IPS-20b (cell line): ENCODE measurements around the gene AFAP1.
A peak's percentile ranks its signal among the peaks of the same experiment; 100 is the strongest.

ENCODE experiments used
- H3K27ac ChIP-seq: one replicate; pipeline ENCODE4 v1.5.1; 2013; ENCODE audit warnings: low read length
- H3K27me3 ChIP-seq: 2 replicates; pipeline ENCODE4 v1.6.1; 2013; ENCODE audit warnings: mild to moderate bottlenecking, low read length, inconsistent platforms; ENCODE audit not compliant: insufficient read depth
- H3K36me3 ChIP-seq: 2 replicates; pipeline ENCODE4 v1.6.1; 2013; ENCODE audit warnings: low read depth, mild to moderate bottlenecking, inconsistent platforms, low read length, moderate library complexity; ENCODE audit not compliant: insufficient read depth
- H3K4me1 ChIP-seq: 2 replicates; pipeline ENCODE4 v1.6.1; 2013; ENCODE audit warnings: mild to moderate bottlenecking, control low read depth, inconsistent platforms, low read length, moderate library complexity; ENCODE audit not compliant: insufficient read depth
- H3K4me3 ChIP-seq: 2 replicates; pipeline ENCODE4 v1.5.1; 2013; ENCODE audit warnings: mild to moderate bottlenecking, low read length, inconsistent platforms
- H3K9ac ChIP-seq: 2 replicates; pipeline ENCODE4 v1.6.1; 2013; ENCODE audit warnings: low read depth, mild to moderate bottlenecking, inconsistent platforms, low read length, moderate library complexity
- H3K9me3 ChIP-seq: 2 replicates; pipeline ENCODE4 v1.6.1; 2013; ENCODE audit warnings: mild to moderate bottlenecking, low read depth, low read length, inconsistent platforms; ENCODE audit not compliant: insufficient read depth

AFAP1 gene

GRCh38 chr4:7978907-7979651, 39.4 kb upstream of the AFAP1 start:
- H3K9ac ChIP-seq: peak overlapping the region; percentile 27
- H3K4me3 ChIP-seq: peak overlapping the region; percentile 12; the same call in 1 of the 2 replicates
- H3K27ac ChIP-seq: peak overlapping the region; percentile 62

GRCh38 chr4:7978489-7978888, 38.8 kb upstream of the AFAP1 start:
- peaks cover 18% of the 10 kb centered on the region for H3K4me1 ChIP-seq
- H3K27ac ChIP-seq: no peak overlapping the region
- no peaks in the 10 kb centered on the region for H3K36me3 ChIP-seq
- H3K4me3 ChIP-seq: no peak overlapping the region
- no peaks in the 10 kb centered on the region for H3K9me3 ChIP-seq
- no peak overlapping the region for H3K9ac ChIP-seq
- H3K27me3 ChIP-seq: no peaks in the 10 kb centered on the region

More at GRCh38 chr4:7978907-7979651, 39.4 kb upstream of the AFAP1 start:
- Histone ChIP-seq H3K9me3 (no peaks in the 10 kb centered on the region), H3K27me3 (no peaks in the 10 kb centered on the region), H3K36me3 (no peaks in the 10 kb centered on the region), H3K4me1 (peaks cover 18% of the 10 kb centered on the region)

- H3K36me3 ChIP-seq: no peaks in the 10 kb centered on the region
- no peaks in the 10 kb centered on the region for H3K9me3 ChIP-seq
- no peak overlapping the region for H3K4me3 ChIP-seq
- H3K9ac ChIP-seq: no peak overlapping the region
- H3K27ac ChIP-seq: no peak overlapping the region
- no peaks in the 10 kb centered on the region for H3K27me3 ChIP-seq
- H3K4me1 ChIP-seq: peaks cover 18% of the 10 kb centered on the region
These were observed 37.0 kb upstream of the AFAP1 start for GRCh38 chr4:7976634-7977033.

GRCh38 chr4:7976025-7976424, 36.4 kb upstream of the AFAP1 start:
- Histone ChIP-seq H3K9ac (no peak overlapping the region), H3K27me3 (no peaks in the 10 kb centered on the region), H3K36me3 (no peaks in the 10 kb centered on the region), H3K4me3 (no peak overlapping the region), H3K27ac (no peak overlapping the region), H3K9me3 (no peaks in the 10 kb centered on the region), H3K4me1 (peaks cover 18% of the 10 kb centered on the region)

GRCh38 chr4:7974425-7974824, 34.8 kb upstream of the AFAP1 start:
- no peaks in the 10 kb centered on the region for H3K27me3 ChIP-seq

GRCh38 chr4:7973545-7973981, 33.9 kb upstream of the AFAP1 start:
- no peak overlapping the region for H3K9ac ChIP-seq

More at GRCh38 chr4:7974425-7974824, 34.8 kb upstream of the AFAP1 start:
- peaks cover 15% of the 10 kb centered on the region for H3K4me1 ChIP-seq
- H3K36me3 ChIP-seq: no peaks in the 10 kb centered on the region
- no peaks in the 10 kb centered on the region for H3K9me3 ChIP-seq
- H3K9ac ChIP-seq: no peak overlapping the region
- no peak overlapping the region for H3K4me3 ChIP-seq
- no peak overlapping the region for H3K27ac ChIP-seq

GRCh38 chr4:7971881-7972500, 32.3 kb upstream of the AFAP1 start:
- Histone ChIP-seq H3K27ac (no peak overlapping the region), H3K9me3 (no peaks in the 10 kb centered on the region), H3K4me1 (peaks cover 3% of the 10 kb centered on the region)

More at GRCh38 chr4:7973545-7973981, 33.9 kb upstream of the AFAP1 start:
- no peaks in the 10 kb centered on the region for H3K27me3 ChIP-seq
- H3K4me3 ChIP-seq: no peak overlapping the region
- H3K27ac ChIP-seq: no peak overlapping the region
- peaks cover 6% of the 10 kb centered on the region for H3K4me1 ChIP-seq
- no peaks in the 10 kb centered on the region for H3K9me3 ChIP-seq
- H3K36me3 ChIP-seq: no peaks in the 10 kb centered on the region

GRCh38 chr4:7971159-7971631, 31.5 kb upstream of the AFAP1 start:
- Histone ChIP-seq H3K9ac (no peak overlapping the region; the same call in 1 of the 2 replicates), H3K9me3 (no peaks in the 10 kb centered on the region), H3K36me3 (no peaks in the 10 kb centered on the region), H3K4me1 (peaks cover 3% of the 10 kb centered on the region), H3K4me3 (no peak overlapping the region), H3K27me3 (no peaks in the 10 kb centered on the region), H3K27ac (no peak overlapping the region)

More at GRCh38 chr4:7971881-7972500, 32.3 kb upstream of the AFAP1 start:
- no peak overlapping the region for H3K9ac ChIP-seq
- H3K27me3 ChIP-seq: no peaks in the 10 kb centered on the region
- H3K4me3 ChIP-seq: no peak overlapping the region
- H3K36me3 ChIP-seq: no peaks in the 10 kb centered on the region

GRCh38 chr4:7970361-7970946, 30.8 kb upstream of the AFAP1 start:
- Histone ChIP-seq H3K27ac (no peak overlapping the region), H3K4me1 (peaks cover 3% of the 10 kb centered on the region), H3K36me3 (no peaks in the 10 kb centered on the region), H3K9ac (no peak overlapping the region), H3K4me3 (no peak overlapping the region), H3K27me3 (no peaks in the 10 kb centered on the region), H3K9me3 (no peaks in the 10 kb centered on the region)

- no peaks in the 10 kb centered on the region for H3K9me3 ChIP-seq
- peaks cover 3% of the 10 kb centered on the region for H3K4me1 ChIP-seq
- H3K4me3 ChIP-seq: no peak overlapping the region
- no peak overlapping the region for H3K9ac ChIP-seq
- H3K36me3 ChIP-seq: no peaks in the 10 kb centered on the region
- H3K27ac ChIP-seq: no peak overlapping the region
- no peaks in the 10 kb centered on the region for H3K27me3 ChIP-seq
These were observed 28.7 kb upstream of the AFAP1 start for GRCh38 chr4:7968262-7968896.

- no peaks in the 10 kb centered on the region for H3K9me3 ChIP-seq
- H3K27me3 ChIP-seq: no peaks in the 10 kb centered on the region
- no peak overlapping the region for H3K9ac ChIP-seq
- H3K4me3 ChIP-seq: no peak overlapping the region
- peaks cover 3% of the 10 kb centered on the region for H3K4me1 ChIP-seq
- no peaks in the 10 kb centered on the region for H3K36me3 ChIP-seq
- no peak overlapping the region for H3K27ac ChIP-seq
These were observed 28.0 kb upstream of the AFAP1 start for GRCh38 chr4:7967501-7968261.
